A549 (cell line): ENCODE results near the gene FAM89B. TPM values are rescaled to one million over a fixed set of nuclear protein-coding genes. Genes with fewer than 3 reads are reported as not detected.

Source experiments
- ATAC-seq, 2 experiments: fragments of 200-7000 bp in 1 of 2; fragments of >200 bp in 1 of 2; cut with Nextera tagmentation in 1 of 2; cut with Tn5 transposase in 1 of 2; 3 replicates each; pipeline versions ENCODE4 v1.8.0 to v1.9.1; 2018 to 2020; ENCODE audit warnings: mild to moderate bottlenecking in 1 of 2, moderate library complexity in 1 of 2
- CTCF ChIA-PET: fragments of 300-600 bp; sonication (Branson Sonifier 250); formaldehyde crosslinking; extraction: SDS; loops from one replicate; lab custom pipeline; 2021; ENCODE audit warnings: antibody characterized with exemption, inconsistent platforms; lab: Yijun Ruan, JAX
- POLR2A ChIA-PET: fragments of 350-600 bp; formaldehyde crosslinking; extraction: SDS; loops from one replicate; lab custom pipeline; 2021; ENCODE audit warnings: antibody characterized with exemption, inconsistent platforms; lab: Yijun Ruan, JAX
- DNase-seq, 2 experiments: peaks; one replicate each; pipeline versions ENCODE4 v3.0.0 to v3.0.0-alpha.2; 2011 to 2016; ENCODE audit warnings: low read depth in 1 of 2, low spot score in 1 of 2
- FAIRE-seq: peaks from 2 replicates; lab custom pipeline; 2011; peaks lifted over from hg19 to GRCh38; lab: Jason Lieb, UNC
- H3K27ac ChIP-seq, 2 experiments: fragments of >200 bp; sonication (Bioruptor Twin); formaldehyde crosslinking; 3 replicates each; pipeline ENCODE4 v1.5.1; 2016 to 2017
- H3K4me1 ChIP-seq: fragments of >200 bp; sonication (Bioruptor Twin); formaldehyde crosslinking; 3 replicates; pipeline ENCODE4 v1.6.1; 2016
- H3K4me2 ChIP-seq: fragments of >200 bp; sonication (Bioruptor Twin); formaldehyde crosslinking; 3 replicates; pipeline ENCODE4 v1.6.1; 2016
- H3K4me3 ChIP-seq: fragments of >200 bp; sonication (Bioruptor Twin); formaldehyde crosslinking; 3 replicates; pipeline ENCODE4 v1.5.1; 2016
- H3K9me3 ChIP-seq: fragments of >200 bp; sonication (Bioruptor Twin); formaldehyde crosslinking; 3 replicates; pipeline ENCODE4 v1.6.1; 2016
- ATOH8 ChIP-seq: fragments of 250-450 bp; sonication (Bioruptor Pico); IDR thresholded peaks from 2 replicates; pipeline ENCODE4 v1.5.0; 2020; ENCODE audit warnings: low read depth, mild to moderate bottlenecking, moderate library complexity
- CEBPB ChIP-seq, 2 experiments: fragments of >200 bp in 1 of 2; sonication (Bioruptor Twin) in 1 of 2; formaldehyde crosslinking in 1 of 2; IDR thresholded peaks; 2 replicates each; pipeline ENCODE4 v1.6.1; 2012 to 2016
- FOSL2 ChIP-seq, 2 experiments: fragments of 450-650 bp in 1 of 2; fragments of >200 bp in 1 of 2; sonication (Bioruptor Twin) in 1 of 2; formaldehyde crosslinking; IDR thresholded peaks; 2 replicates each; pipeline versions ENCODE4 v1.5.0 to v1.6.1; 2016 to 2020; ENCODE audit warnings: mild to moderate bottlenecking in 1 of 2, moderate library complexity in 1 of 2
- GATA3 ChIP-seq: IDR thresholded peaks from 2 replicates; pipeline ENCODE4 v1.6.1; 2012; ENCODE audit warnings: borderline replicate concordance
- HMGXB4 ChIP-seq: fragments of 250-450 bp; sonication (Bioruptor Pico); IDR thresholded peaks from 2 replicates; pipeline ENCODE4 v1.5.0; 2021; ENCODE audit warnings: mild to moderate bottlenecking, moderate library complexity, borderline replicate concordance
- HOXA7 ChIP-seq: fragments of 250-450 bp; sonication (Bioruptor Pico); IDR thresholded peaks from 2 replicates; pipeline ENCODE4 v1.5.0; 2020; ENCODE audit warnings: mild to moderate bottlenecking, moderate library complexity
- JUN ChIP-seq, 2 experiments: fragments of >200 bp; sonication (Bioruptor Twin); formaldehyde crosslinking; IDR thresholded peaks; 2 replicates in 1 of 2; 3 replicates in 1 of 2; pipeline ENCODE4 v1.6.1; 2016 to 2017
- MAX ChIP-seq: IDR thresholded peaks from 2 replicates; pipeline ENCODE4 v1.6.1; 2012
- PHF8 ChIP-seq: fragments of 200-600 bp; sonication (generic); IDR thresholded peaks from 2 replicates; pipeline ENCODE4 v1.6.1; 2016; ENCODE audit warnings: low read depth, mild to moderate bottlenecking, antibody characterized with exemption, moderate library complexity, borderline replicate concordance
- POLR2A ChIP-seq: IDR thresholded peaks from 2 replicates; pipeline ENCODE4 v1.6.1; 2012; ENCODE audit warnings: mild to moderate bottlenecking, low read length
- POLR2AphosphoS2 ChIP-seq: conservative IDR thresholded peaks from 2 replicates; pipeline ENCODE4 v1.6.1; 2012; ENCODE audit warnings: low read length, improper control_type of control experiment, inconsistent platforms
- RAD21 ChIP-seq, 2 experiments: fragments of >200 bp in 1 of 2; sonication (Bioruptor Twin) in 1 of 2; formaldehyde crosslinking in 1 of 2; IDR thresholded peaks in 1 of 2; conservative IDR thresholded peaks in 1 of 2; 2 replicates in 1 of 2; 3 replicates in 1 of 2; pipeline ENCODE4 v1.6.1; 2012 to 2018; ENCODE audit warnings: inconsistent platforms in 1 of 2
- RARB ChIP-seq: fragments of 250-450 bp; sonication (Bioruptor Pico); IDR thresholded peaks from 2 replicates; pipeline ENCODE4 v1.8.0; 2021; ENCODE audit warnings: mild to moderate bottlenecking, moderate library complexity
- RCOR1 ChIP-seq: fragments of 150-350 bp; IDR thresholded peaks from 2 replicates; pipeline ENCODE4 v1.6.1; 2014; ENCODE audit warnings: antibody characterized with exemption, low read length, low read depth
- RNF2 ChIP-seq: fragments of 200-600 bp; sonication (generic); IDR thresholded peaks from 2 replicates; pipeline ENCODE4 v1.6.1; 2016; ENCODE audit warnings: low read depth, mild to moderate bottlenecking, antibody characterized with exemption, moderate library complexity, borderline replicate concordance
- SMC3 ChIP-seq: fragments of >200 bp; sonication (Bioruptor Twin); formaldehyde crosslinking; IDR thresholded peaks from 3 replicates; pipeline ENCODE4 v1.6.1; 2018; ENCODE audit warnings: inconsistent platforms
- TFCP2L1 ChIP-seq: fragments of 250-450 bp; sonication (Bioruptor Pico); IDR thresholded peaks from 2 replicates; pipeline ENCODE4 v1.5.0; 2021; ENCODE audit warnings: mild to moderate bottlenecking
- ZNF302 ChIP-seq: fragments of 250-450 bp; sonication (Bioruptor Pico); IDR thresholded peaks from 2 replicates; pipeline ENCODE4 v1.9.0; 2021; ENCODE audit warnings: inconsistent platforms, mild to moderate bottlenecking, moderate library complexity
- WGBS: methylation state at CpG from one replicate; pipeline ENCODE4 v1.1.6; 2017; ENCODE audit errors: missing lambda C conversion rate; 5-methylcytosine and 5-hydroxymethylcytosine counted together
- polyA plus RNA-seq, 4 experiments: library from polyadenylated mRNA; depleted of rRNA in 3 of 4; stranded (reverse); fragments of >200 nt; fragmentation: RNase III in 1 of 4; extraction: RNeasy Plus Mini Kit Qiagen cat#74134 plus additional on column Dnase treatment in 1 of 4; gene quantifications; 2 replicates in 3 of 4; 3 replicates in 1 of 4; pipeline ENCODE4 v1.2.3, GENCODE V29; 2011 to 2017
- TF ChIP-seq, protein P1 (sequence below): fragments of >200 bp; sonication (Bioruptor Twin); formaldehyde crosslinking; IDR thresholded peaks from 3 replicates; pipeline ENCODE4 v1.5.1; 2016
- TF ChIP-seq, protein P2 (sequence below): IDR thresholded peaks from 2 replicates; pipeline ENCODE4 v1.6.1; 2012

FAM89B gene
- polyA plus RNA-seq, 2 of the 4 experiments (the other 2 are of a cell fraction): 13.5 to 23.9 TPM

- Histone ChIP-seq H3K27ac (peak overlapping the region; percentile 66 to 88; a peak in 4 of 6 replicates), H3K4me2 (peak overlapping the region; percentile 73), H3K9me3 (no peaks in the 10 kb centered on the region), H3K4me1 (peaks cover 10% of the 10 kb centered on the region), H3K4me3 (peak overlapping the region; percentile 32)
- FAIRE-seq (no peak), DNase-seq (no peak), ATAC-seq (peak; percentile 1 to 61; a peak in 4 of 6 replicates)
- ChIA-PET CTCF (interaction anchor here (0.9 to 15.3 kb wide), 19 partner anchors 9 to 152 kb away, joined by 3 to 393 read pairs (median 11); partner anchors contain the start of genes EHBP1L1, FAM89B, KCNK7 and LTBP3), POLR2A (interaction anchor here (4.5 kb wide), 1 partner anchor 31 kb away, joined by 23 read pairs; the partner anchor contains the start of gene ZNRD2)
- no peak for TF ChIP-seq RCOR1
- no peak for TF ChIP-seq ZNF302 (CRISPR knock-in tag)
- no peak for TF ChIP-seq HMGXB4 (CRISPR knock-in tag)
- TF ChIP-seq SMC3: no peak
- WGBS: 88% methylated on average over 32 of the region's 60 CpGs
These were observed 32.5 kb upstream of the FAM89B start for GRCh38 chr11:65539744-65540289.

DNA sequence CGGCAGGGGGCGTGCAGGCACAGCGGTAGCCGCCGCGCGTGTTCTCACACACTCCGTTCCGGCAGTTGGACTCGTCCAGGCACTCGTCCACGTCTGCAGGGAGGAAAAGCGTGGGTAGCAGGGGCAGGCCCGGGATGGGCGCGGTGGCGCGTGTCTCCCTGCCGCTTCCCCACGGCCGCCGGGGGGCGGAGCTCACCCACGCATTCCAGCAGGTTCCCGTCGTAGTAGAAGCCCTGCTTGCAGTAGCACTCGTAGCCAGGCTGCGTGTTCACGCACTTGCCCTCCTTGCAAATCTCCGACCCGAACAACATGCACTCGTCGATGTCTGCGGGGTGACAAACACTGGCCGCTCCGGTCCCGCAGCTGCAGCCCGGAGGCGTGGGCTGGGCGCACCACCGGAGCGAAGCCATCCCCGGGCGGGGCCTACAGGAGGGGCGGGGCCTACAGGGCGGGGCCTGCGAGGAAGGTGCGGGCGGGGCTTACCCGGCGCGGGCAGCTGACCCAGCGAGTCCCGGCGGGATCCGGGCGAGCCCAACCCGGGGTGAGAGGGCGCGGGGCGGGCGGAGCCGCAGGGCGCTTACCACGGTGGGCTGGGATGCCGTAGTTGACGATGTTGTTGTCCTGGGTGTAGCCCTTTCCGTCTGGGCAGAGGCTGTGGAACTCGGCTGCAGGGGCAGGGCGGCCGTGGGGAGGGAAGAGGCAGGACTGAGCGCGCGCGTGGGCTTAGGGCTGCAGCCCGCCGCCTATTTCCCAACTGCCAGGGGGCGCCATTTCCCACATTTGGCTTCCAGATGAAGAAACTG lies 31.8 kb upstream of the FAM89B start:
- POLR2A ChIA-PET: interaction anchor here (0.7 to 4.5 kb wide), 4 partner anchors 9 to 30 kb away, joined by 3 to 23 read pairs (median 5); partner anchors contain the start of gene ZNRD2

More for the DNA sequence above, 31.8 kb upstream of the FAM89B start:
- CTCF ChIA-PET: interaction anchor here (0.7 to 15.3 kb wide), 28 partner anchors 9 to 211 kb away, joined by 3 to 393 read pairs (median 7); partner anchors contain the start of genes EHBP1L1, FAM89B, KCNK7 and LTBP3
- Histone ChIP-seq H3K4me2 (peak overlapping the region; percentile 73), H3K27ac (peak overlapping the region; percentile 66 to 88), H3K4me1 (peaks cover 10% of the 10 kb centered on the region), H3K4me3 (peak overlapping the region; percentile 32), H3K9me3 (no peaks in the 10 kb centered on the region)
- TF ChIP-seq RARB (CRISPR knock-in tag) (no peak), FOSL2 (IDR thresholded peaks at IDR 0.05) (no peak), FOSL2 (CRISPR knock-in tag; IDR thresholded peaks at IDR 0.05) (no peak), SMC3 (peak; percentile 88), TFCP2L1 (CRISPR knock-in tag) (peak; percentile 52; the same call in 1 of the 2 replicates), PHF8 (no peak), RNF2 (no peak), ATOH8 (CRISPR knock-in tag) (no peak), JUN (IDR thresholded peaks at IDR 0.05) (peak in 1 of 2 experiments; percentile 69; a peak in 3 of 5 replicates), HMGXB4 (CRISPR knock-in tag) (0 out of 2 replicates have a peak, but pooled peaks have one; percentile 55), HOXA7 (no peak), CEBPB (IDR thresholded peaks at IDR 0.05) (peak; percentile 15 to 65; a peak in 1 of 4 replicates), RAD21 (conservative IDR thresholded peaks at IDR 0.05 in 1 of 2, IDR thresholded peaks at IDR 0.05 in 1 of 2) (peak; percentile 82 to 86), GATA3 (peak; percentile 10; the same call in 1 of the 2 replicates), POLR2A (peak; percentile 54), POLR2AphosphoS2 (no peak), MAX (peak; percentile 47)
- TF ChIP-seq, protein P1, sequence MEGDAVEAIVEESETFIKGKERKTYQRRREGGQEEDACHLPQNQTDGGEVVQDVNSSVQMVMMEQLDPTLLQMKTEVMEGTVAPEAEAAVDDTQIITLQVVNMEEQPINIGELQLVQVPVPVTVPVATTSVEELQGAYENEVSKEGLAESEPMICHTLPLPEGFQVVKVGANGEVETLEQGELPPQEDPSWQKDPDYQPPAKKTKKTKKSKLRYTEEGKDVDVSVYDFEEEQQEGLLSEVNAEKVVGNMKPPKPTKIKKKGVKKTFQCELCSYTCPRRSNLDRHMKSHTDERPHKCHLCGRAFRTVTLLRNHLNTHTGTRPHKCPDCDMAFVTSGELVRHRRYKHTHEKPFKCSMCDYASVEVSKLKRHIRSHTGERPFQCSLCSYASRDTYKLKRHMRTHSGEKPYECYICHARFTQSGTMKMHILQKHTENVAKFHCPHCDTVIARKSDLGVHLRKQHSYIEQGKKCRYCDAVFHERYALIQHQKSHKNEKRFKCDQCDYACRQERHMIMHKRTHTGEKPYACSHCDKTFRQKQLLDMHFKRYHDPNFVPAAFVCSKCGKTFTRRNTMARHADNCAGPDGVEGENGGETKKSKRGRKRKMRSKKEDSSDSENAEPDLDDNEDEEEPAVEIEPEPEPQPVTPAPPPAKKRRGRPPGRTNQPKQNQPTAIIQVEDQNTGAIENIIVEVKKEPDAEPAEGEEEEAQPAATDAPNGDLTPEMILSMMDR: peak; percentile 82
- TF ChIP-seq, protein P2, sequence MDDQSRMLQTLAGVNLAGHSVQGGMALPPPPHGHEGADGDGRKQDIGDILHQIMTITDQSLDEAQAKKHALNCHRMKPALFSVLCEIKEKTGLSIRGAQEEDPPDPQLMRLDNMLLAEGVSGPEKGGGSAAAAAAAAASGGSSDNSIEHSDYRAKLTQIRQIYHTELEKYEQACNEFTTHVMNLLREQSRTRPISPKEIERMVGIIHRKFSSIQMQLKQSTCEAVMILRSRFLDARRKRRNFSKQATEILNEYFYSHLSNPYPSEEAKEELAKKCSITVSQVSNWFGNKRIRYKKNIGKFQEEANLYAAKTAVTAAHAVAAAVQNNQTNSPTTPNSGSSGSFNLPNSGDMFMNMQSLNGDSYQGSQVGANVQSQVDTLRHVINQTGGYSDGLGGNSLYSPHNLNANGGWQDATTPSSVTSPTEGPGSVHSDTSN: peak; percentile 60
- no peak for FAIRE-seq
- DNase-seq: peak; percentile 90 to 91
- WGBS: 10% methylated on average over 13 of the region's 78 CpGs
- ATAC-seq: peak; percentile 69 to 88
